Measurements from ENCODE around the gene ERRFI1.

Gene ERRFI1

DNA sequence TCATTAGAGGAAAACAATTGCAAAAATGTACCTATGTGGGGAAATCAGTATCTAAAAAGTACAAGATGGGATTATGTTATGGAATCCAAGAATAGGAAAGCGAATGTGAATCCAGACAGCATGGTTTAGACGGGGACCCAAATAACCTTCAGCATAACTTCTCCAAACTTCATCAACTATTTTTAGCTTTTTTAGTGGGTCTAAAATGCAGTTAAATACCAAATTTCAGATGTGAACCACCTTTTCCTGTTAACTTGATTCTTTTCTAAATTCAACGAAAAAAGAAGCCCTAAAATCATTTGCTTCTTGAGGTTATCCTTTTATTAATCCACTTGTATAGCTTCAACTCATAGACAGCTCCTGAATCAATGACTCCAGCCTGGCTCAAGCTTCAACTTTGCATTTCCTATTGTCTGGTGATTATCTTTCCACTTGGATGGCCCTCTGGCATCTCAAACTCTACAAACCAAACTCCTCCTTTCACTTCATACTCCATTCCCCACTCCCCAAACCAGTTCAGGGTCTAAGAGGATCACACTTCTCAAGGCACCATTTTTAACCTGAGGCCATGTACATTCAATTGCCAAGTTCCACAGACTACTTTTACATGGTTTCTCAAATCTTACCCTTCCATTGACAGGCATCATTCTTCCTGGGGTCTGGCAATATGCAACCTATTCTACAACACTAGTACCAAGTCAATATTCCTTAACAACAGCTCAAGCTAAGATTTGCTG, 7.4 kb downstream of the ERRFI1 start:
- DNase-seq (ENCODE audit: low read depth), result no peak

- no peak for DNase-seq (ENCODE audit: low read depth)
Measured at GRCh38 chr1:8017495-8018197, 8.5 kb downstream of the ERRFI1 start.

- no peak for DNase-seq (ENCODE audit: low read depth)
Measured at GRCh38 chr1:8016895-8017241, 9.2 kb downstream of the ERRFI1 start.

DNA sequence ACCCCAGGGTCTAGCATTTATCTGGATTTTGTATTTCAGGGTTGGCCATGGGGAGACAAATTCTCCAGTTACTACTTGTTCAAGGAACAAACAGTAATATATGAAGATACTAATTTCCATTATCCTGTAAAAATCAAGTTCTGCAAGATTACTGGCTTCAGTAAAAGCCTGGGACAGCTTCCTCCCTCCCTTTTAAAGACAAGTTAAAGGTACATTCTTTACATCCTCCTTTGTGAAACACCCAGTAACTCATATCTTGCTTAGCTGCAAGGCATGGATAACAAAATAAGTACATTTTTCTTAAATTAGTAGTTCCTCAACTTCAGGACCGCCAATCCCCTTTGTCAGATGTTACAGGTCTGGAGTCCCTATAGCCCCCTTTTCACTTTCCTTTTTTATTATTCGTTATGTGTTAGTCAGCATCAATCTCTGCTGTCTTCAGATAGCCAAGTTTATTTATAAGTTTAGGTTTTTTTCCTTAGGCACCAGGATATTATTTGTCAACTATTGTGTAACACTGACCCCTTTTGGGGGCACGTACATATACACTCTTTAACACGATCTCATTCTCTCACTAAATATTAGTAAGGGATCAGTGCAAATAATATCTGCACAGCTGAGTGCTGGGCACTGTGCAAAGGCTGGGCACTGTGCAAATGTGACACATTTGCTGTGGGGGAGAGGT, 9.8 kb downstream of the ERRFI1 start:
- no peak for DNase-seq (ENCODE audit: low read depth)

- DNase-seq (ENCODE audit: low read depth), result no peak
Measured at GRCh38 chr1:8015809-8016165, 10.3 kb downstream of the ERRFI1 start.

DNA sequence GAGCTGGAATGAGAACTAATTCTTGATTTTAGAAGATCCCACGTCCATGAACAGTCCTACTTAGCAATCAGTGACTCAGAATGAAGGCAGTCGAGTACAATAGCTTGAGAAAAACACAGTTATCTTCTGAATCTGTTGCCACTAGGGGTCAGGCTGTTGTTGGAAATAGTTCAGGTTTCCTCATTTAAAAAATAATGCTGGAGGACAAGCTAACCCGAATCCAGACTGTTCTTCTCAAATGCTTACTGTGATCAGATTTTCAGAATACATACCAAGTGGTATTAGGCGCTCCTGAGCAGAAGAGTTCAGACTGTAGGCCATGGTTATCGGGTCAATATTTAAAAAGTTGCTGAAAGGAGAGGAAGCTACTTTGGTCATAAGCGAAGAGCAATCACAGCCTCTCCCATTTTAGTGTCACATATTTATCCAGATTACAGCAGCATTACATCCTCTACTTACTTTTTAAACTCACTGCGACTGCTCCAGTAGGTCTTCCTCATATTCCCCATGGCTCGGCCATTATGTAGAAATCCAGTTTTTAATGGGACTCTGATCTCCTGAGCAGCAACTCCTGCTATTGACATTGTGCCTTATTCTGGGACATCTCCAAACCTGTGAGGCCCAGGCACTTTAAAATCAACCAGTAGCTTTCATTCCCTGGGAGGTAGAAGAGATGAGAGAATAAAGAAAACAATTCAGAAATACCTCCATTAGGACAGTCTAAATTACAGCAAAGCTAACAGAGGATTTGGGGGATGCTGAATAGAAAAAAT, 10.9 kb downstream of the ERRFI1 start:
- no peak for DNase-seq (ENCODE audit: low read depth)

DNA sequence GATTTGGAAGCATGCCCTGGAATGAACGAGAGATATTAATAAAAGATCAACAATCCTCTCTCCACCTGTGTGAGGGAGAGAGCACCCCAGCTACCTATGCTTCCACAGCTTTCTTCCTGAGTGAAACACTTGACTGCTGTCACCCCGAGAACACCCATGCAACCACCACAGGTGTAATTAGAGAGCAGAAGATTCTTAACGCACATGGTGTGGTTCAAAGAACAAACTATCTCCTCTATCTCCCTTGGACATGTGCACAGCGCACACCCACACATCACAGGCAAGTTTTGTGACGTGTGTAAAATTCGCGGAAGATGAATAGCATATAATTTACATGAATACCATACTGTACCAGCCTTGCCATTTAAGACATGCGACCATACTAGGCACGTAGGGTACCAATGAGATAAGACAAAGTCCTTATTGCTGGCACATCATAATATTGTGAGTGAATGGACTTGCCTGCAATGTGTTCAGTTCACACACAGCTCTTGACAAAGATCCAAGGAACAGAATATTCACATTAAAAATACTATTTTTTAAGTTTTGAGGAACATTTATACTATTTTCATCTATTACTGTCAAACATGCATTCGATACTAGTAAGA, 11.6 kb downstream of the ERRFI1 start:
- DNase-seq (ENCODE audit: low read depth), result no peak

DNA sequence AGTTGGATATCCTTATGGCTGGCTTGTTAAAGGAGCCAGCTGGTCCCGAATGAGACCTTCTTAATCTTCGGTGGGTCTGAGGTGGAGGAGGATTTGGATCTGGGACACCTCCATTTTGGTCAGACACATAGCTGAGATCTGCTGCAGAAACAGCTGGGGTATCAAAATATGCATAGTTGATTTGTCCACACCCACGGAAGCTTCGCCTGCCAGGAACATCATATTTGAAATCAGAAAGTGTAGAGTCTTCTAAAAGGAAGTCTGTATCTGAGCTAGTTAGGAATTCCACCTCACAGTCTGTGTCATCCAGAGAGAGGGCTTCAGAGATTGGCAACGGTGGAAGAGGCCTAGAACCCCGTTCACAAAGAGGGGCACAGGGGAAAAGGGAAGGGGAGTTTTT, 12.3 kb downstream of the ERRFI1 start:
- DNase-seq (ENCODE audit: low read depth), result no peak

GRCh38 chr1:8013399-8013798, 12.7 kb downstream of the ERRFI1 start:
- no peak for DNase-seq (ENCODE audit: low read depth)

DNA sequence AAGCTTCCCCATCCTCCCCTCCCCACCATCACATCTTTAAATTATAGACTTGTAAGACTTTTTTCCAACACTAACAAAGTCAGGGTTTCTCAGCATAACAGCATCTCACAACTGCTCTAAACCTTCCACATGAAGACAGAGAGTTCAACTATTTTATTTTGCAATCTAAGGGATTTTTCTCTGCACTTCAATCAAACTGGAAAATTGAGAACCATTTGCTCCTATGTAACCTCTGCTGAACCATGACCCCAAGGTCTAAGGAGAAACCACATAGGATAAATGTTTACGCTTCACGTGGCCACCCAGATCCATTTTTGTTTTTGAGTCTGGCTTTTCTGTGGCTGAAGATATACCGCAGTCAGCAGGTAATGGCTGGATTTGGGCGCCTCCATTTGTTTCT, 13.2 kb downstream of the ERRFI1 start:
- DNase-seq (ENCODE audit: low read depth), result no peak

- DNase-seq (ENCODE audit: low read depth), result no peak
Measured at GRCh38 chr1:8011923-8012858, 13.9 kb downstream of the ERRFI1 start.

DNA sequence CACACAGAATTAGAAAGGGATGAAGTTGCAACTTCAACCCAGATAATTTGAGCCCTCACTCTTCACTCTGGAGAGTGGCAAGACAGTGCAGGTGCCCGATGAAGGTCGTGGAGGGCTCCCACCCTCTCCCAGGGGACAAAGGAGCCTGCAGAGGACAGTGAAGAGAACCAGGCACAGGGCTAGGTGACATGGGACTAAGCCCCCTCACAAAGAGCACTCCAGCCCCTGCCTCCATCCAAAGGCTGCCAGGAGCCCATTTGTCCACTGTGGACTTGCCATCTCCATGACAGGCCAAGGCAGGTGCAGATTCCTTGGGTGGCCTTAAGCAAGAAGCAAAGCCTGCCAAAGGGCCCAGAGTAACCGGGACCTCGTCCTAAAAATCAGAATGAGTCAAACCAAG, 15.1 kb downstream of the ERRFI1 start:
- no peak for DNase-seq (ENCODE audit: low read depth)

- no peak for DNase-seq (ENCODE audit: low read depth)
Measured at GRCh38 chr1:8010080-8010664, 15.9 kb downstream of the ERRFI1 start.

GRCh38 chr1:8009043-8010002, 16.8 kb downstream of the ERRFI1 start:
- DNase-seq (ENCODE audit: low read depth), result no peak

GRCh38 chr1:8006037-8006963, 19.8 kb downstream of the ERRFI1 start:
- no peak for DNase-seq (ENCODE audit: low read depth)

DNA sequence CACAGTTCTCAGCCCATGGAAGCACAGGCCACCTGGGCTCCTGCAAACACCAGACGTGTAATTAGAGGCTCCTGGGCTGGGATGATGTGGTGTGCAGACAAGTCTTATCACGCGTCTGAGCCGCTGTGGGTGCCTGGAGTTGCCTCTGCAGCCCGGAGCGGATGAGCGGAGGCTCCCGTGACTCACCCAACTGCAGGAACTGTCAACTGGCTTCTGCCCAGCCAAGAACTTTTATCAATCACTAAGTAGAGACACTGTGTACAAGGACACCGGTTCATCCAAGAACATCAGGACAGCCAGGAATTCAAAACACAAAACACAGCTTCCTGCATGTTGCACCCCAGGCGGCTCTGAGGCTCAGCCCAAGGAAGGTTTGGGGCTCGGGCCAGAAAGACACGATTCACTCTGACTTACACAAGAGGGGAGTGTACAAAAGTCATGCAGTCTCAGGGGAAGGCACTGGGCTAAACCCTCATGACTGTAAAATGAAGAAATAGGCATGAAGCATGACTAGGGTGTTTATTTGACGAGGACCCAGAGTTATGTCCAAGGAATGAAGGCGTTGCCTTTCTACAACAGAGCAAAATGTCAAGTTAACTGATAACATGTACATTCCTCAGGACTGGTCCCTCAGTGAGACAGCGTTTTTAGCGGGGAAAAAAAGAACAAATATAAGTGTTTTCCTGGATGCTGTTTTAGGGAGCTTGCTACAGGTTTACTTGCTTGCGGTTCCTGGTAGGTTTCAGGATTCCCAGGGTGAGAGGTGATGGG, 21.1 kb downstream of the ERRFI1 start:
- DNase-seq (ENCODE audit: low read depth), result no peak

GRCh38 chr1:8004113-8004802, 21.9 kb downstream of the ERRFI1 start:
- DNase-seq (ENCODE audit: low read depth), result no peak

Data from activated T-cell treated with anti-CD3 and anti-CD28 coated beads for 48 hours (primary cell).